HG02763 (cell line): Measurements from ENCODE around the gene PRRT4.

Source experiments
- ATAC-seq: cut with Tn5 transposase; IDR thresholded peaks from one replicate; pipeline ENCODE4 v1.9.1; 2021; ENCODE audit warnings: mild to moderate bottlenecking, moderate library complexity; ENCODE audit not compliant: unreplicated experiment

Gene PRRT4

GRCh38 chr7:128376077-128376476, 14.6 kb upstream of the PRRT4 start:
- no peak for ATAC-seq

GRCh38 chr7:128374041-128374440, 12.6 kb upstream of the PRRT4 start:
- no peak for ATAC-seq

- no peak for ATAC-seq
These were observed 12.1 kb upstream of the PRRT4 start for GRCh38 chr7:128373606-128374005.

GRCh38 chr7:128370491-128370890, 9.0 kb upstream of the PRRT4 start:
- ATAC-seq: no peak

DNA sequence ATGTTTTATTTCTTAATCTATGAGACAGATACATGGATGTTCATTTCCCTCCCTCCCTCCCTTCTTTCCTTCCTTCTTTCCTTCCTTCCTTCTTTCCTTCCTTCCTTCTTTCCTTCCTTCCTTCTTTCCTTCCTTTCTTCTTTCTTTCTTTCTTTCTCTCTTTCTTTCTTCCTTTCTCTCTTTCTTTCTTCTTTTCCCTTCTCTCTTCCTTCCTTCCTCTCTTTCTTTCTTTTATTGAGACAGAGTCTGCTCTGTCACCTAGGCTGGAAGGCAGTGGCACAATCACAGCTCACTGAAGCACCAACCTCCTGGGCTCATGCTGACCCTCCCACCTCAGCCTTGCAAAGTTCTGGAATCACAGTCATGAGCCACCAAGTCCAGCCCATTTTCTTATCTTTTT, 5.5 kb upstream of the PRRT4 start:
- ATAC-seq: no peak

DNA sequence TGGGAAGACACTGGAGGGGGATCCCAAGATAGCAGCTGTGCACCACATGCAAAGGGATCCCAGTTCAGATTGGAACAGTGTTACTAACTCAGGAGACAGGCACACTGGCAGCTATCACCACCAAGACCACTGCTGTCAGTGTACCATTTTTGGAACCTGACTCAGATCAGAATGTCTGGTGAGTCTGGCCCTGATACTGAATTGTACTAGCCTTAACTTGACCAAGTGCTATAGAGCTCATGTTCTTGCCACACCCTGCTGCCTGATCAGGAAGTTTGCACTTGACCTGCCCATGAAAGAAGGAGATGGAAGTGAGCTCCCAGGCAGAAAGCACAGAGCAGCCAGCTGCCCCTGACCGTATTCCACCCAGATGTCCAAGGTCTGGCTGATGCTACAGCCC, 4.8 kb upstream of the PRRT4 start:
- ATAC-seq: no peak

DNA sequence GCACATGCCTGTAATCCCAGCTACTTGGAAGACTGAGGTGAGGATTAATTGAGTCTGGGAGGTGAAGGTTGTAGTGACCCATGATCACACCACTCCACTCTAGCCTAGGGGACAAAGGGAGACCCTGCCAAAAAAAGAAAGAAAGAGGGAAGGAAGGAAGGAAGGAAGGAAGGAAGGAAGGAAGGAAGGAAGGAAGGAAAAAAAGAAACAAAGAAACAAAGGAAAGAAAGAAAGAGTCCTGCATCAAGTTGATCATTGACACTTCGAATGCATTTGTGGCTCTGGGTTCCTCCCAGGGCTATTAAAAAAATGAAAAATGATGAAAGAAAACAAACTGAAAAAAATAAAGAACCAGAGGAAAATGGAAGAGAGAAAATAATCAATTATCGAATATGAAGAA, 3.9 kb upstream of the PRRT4 start:
- no peak for ATAC-seq

DNA sequence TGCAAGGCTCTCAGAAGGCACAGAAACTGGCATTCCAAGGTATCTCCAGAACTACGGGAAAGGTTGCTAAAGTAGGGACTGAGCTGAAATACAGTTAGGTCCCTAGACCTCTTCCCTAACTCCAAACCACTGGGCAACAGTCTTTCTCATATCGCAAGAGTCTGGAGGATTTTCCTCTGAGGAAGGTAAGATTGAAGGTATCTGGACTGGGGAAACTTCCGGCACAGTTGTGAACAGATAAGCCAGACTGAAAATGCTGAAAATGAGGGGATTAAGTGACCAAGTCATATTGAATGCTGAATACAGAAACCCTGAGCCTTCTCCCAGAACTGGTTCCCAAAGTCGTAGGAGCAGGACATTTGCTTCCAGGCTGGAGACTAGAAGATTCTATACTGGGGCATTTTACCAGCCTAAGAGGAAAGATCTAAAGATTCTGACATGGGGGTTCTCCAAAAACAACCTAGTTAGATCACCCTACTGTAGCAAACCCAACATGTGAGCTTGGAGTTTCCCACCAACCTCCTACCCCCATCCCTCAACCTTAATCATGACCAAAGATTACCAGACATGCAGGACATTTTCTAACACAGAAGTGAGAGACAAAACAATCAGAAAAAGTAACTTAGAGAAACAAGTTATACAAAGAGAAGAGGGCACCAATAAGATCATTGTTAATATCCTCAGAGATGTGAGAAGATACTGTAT, 2.8 kb upstream of the PRRT4 start:
- ATAC-seq: no peak

DNA sequence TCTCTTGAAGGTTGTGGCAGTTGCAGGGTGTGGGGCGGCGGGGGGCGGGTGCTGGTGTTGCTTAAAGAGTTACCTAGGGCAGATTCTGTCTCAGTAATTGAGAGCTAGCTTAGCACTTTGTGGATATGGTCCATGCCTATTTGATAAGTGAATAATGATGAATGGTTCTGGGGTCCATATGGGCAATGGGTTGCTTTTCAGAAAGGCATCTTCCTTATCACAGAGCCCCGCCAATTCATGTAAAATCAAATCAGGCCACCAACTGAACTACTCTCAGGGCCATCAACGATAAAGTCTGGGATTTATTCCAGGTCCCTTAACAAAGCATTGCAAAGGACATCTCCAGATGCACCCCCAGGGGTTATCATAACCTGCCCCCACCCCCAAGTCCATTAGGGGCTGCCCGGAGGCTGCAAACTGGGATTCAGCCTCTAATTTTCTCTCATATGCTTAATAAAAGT, 1.8 kb upstream of the PRRT4 start:
- ATAC-seq: no peak

GRCh38 chr7:128362670-128363069, 1.2 kb upstream of the PRRT4 start:
- no peak for ATAC-seq

- ATAC-seq: no peak
These were observed 1.2 kb downstream of the PRRT4 start for GRCh38 chr7:128360359-128360678.

- ATAC-seq: no peak
These were observed 1.6 kb downstream of the PRRT4 start for GRCh38 chr7:128359939-128360338.

GRCh38 chr7:128359336-128359735, 2.2 kb downstream of the PRRT4 start:
- ATAC-seq: no peak

DNA sequence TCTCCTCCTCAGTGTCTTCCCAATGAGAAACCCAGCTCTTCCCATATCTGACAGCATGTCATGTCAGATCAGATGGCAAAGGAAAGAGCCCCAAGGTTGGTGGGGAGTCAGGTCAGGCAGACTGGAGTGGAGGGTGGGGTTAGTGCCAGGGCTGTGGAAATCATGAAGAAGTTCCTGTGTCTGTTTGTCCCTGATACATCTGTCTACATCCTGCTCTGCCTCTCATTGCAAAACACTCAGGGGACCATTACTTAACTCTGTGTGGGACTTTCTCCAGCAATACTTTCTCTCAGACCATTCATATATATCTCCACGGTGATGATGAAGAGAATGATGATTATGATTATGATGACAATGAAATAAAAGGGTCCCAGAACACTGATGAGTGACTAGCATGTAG, 3.3 kb downstream of the PRRT4 start:
- ATAC-seq: no peak

DNA sequence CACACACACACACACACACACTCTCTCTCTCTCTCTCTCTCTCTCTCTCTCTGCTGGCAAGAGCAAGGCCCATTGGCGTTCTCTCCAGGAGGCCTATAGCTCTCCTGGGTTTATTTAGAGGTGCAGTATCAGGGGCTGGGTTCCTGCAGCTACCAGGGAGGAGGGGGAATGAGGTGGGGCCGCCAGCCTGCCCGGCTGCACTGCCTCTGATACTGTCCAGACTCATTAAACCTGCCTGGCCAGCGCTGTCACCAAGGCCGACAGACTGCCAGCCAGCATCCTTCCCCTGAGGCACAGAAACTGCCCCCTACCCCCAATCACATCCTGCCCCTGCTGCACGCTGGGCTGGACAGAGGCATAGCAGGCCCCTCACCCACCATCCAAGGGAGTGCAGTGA, 4.3 kb downstream of the PRRT4 start:
- no peak for ATAC-seq

GRCh38 chr7:128356546-128357216, 4.8 kb downstream of the PRRT4 start:
- no peak for ATAC-seq

GRCh38 chr7:128353610-128354009, 7.9 kb downstream of the PRRT4 start:
- ATAC-seq: no peak

DNA sequence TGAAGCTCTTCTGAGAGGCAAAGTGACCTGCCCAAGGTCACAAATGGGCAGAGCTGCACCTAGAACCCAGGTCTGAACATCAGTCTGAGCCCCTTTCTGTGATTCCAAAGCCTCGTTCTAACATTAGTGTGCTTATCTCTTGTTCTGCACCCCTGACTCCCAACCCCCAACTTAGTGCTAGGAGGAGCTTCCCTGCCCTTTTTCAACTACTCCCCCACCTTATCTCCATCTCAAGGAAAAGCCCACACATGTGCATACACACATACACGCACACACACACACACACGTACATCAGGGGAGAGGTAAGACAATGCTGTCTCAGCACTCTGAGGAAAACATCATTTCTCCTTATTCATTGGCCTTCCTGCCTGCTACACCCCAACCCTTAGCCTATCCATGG, 8.3 kb downstream of the PRRT4 start:
- no peak for ATAC-seq

- no peak for ATAC-seq
These were observed 8.9 kb downstream of the PRRT4 start for GRCh38 chr7:128352636-128353035.

DNA sequence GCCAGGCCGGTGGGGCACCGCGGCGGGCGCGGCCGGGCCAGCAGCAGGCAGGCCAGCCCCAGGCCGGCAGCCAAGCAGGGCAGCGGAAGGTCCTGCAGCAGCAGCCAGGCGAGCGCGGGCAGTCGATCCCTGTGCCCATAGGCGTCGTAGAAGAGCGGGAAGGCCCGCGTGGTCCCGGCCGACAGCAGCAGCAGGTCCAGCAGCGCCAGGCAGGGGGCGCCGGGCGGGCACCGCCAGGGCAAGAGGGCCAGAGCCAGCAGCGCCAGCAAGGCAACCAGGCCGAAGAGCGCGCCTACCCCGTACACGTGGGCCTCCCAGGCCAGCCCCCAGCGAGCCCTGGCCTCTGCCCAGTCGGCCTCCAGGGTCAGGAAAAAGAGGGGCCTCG, 9.3 kb downstream of the PRRT4 start:
- ATAC-seq: no peak

GRCh38 chr7:128351296-128352152, 10.0 kb downstream of the PRRT4 start:
- ATAC-seq: no peak

- no peak for ATAC-seq
These were observed 10.7 kb downstream of the PRRT4 start for GRCh38 chr7:128350708-128351295.
